ENCODE data around the gene MTCL3. TPM values are rescaled to one million over a fixed set of nuclear protein-coding genes. Genes with fewer than 3 reads are reported as not detected.
"Not testable (repeated sequence)": the region's sequence is repeated elsewhere in the genome, so short reads cannot be mapped to it uniquely, and the experiment has no call there.

The MTCL3 gene

DNA sequence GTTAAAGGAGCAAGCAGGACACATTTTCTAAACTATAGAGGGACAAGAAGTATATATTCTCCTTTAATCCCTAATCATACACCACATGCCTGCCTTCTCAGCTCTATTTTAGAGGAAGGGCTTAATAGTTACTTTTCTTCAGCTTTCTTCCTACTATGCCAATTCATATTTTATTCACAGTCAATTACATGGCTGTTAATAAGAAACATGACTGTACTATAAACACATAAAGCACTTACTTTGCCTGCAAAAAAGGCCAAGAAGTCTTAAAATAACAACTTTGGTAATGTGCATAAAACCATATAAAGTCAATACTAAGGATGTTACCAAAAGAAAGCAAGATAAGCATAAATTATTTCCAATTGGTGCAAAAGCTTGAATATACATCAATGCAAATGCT is 66.3 kb downstream of the MTCL3 start:
- ATAC-seq (no peak), DNase-seq (no peak)
- intact Hi-C loops (cut with DNase I, micrococcal nuclease), result no loop called here

DNA sequence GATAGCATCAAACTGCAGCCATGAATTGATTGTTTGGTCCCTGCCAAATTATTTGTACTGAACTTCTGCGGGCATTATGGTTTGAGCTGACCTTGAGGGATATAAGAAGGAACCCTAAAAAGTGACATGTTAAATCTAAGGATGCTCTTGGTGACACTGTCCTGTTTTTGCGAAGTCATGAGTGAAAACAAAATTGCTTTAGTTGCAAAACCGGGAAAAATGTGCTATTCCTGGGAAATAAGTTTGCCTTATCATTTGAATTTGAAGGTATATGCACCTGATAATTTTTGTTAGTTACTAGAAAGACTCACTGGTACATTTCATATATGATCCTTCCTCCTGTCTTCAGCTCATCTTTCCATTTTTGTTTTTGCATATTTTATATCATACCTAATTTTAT is 67.7 kb downstream of the MTCL3 start:
- intact Hi-C loops (cut with DNase I, micrococcal nuclease), result no loop called here
- DNase-seq, result no peak
- ATAC-seq, result no peak

DNA sequence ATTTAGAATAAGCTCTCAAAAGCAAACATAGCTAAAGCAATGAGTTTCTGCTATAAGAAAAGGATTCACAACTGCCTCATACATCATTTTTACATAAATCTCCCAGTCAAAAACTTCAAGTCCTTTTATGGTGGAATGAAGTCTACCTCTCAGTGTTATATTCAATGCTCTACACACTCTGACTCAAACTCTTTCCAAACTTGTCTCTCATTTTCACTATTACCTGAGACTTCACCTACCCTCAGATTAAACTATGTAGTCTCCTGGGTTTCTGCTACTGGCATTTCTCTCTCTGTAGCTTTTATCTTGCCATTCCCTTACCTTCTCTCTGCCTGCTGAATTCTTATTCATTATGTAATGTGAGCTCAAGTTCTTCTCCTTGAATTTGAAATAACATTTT is 71.4 kb downstream of the MTCL3 start:
- DNase-seq, result no peak
- intact Hi-C loops (cut with DNase I, micrococcal nuclease), result no loop called here
- ATAC-seq, result no peak

- no peak for DNase-seq
- ATAC-seq, result no peak
- intact Hi-C loops (cut with DNase I, micrococcal nuclease), result no loop called here
These were observed 72.8 kb downstream of the MTCL3 start for GRCh38 chr6:127446356-127446755.

- intact Hi-C loops (cut with DNase I, micrococcal nuclease), result no loop called here
- no peak for DNase-seq
- ATAC-seq, result no peak
These were observed 77.3 kb downstream of the MTCL3 start for GRCh38 chr6:127441881-127442280.

DNA sequence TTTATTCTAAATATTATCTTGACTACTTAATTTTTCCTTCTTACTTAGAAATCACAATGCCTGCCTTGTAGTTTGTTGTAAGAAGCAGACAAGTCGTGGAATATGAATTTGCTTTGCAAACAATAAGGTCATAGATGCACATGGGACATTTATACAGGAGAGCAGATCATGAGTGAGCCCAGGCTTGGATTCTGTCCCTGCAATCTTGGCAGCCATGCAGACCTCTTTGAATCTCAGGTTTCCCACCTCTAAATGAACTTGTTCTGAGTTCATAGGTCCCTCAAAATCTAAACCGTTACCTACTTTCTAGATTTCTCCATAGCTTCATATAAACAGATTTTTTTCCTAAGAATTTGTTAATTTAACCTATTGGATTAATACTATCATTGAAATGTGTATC is 79.4 kb downstream of the MTCL3 start:
- intact Hi-C loops (cut with DNase I, micrococcal nuclease), result no loop called here
- no peak for ATAC-seq
- no peak for DNase-seq

GRCh38 chr6:127436578-127437110 is 82.5 kb downstream of the MTCL3 start:
- DNase-seq, result no peak
- no peak for ATAC-seq
- intact Hi-C loops (cut with DNase I, micrococcal nuclease), result no loop called here

DNA sequence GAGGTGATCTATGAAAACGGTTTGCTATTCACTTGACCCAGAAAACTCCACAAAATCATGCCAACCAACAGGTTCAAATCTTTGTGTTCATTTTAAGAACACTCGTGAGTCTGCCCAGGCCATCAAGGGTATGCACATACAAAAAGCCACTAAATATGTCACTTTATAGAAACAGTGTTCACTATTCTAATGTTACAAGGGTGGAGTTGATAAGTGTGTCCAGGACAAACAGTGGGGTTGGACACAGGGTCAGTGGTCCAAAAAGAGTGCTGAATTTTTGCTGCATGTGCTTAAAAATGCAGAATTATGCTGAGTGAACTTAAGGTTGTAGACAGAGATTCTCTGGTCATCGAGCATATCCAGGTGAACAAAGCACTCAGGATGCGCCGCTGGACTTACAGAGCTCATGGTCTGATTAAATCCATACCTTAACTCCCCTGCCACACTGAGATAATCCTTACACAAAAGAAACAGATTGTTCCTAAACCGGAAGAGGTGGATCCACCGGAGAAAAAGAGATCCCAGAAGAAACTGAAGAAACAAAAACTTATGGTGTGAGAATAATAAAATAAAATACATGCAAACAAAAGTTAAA is 83.4 kb downstream of the MTCL3 start:
- no peak for ATAC-seq
- intact Hi-C loops (cut with DNase I, micrococcal nuclease), result no loop called here
- DNase-seq, result no peak

DNA sequence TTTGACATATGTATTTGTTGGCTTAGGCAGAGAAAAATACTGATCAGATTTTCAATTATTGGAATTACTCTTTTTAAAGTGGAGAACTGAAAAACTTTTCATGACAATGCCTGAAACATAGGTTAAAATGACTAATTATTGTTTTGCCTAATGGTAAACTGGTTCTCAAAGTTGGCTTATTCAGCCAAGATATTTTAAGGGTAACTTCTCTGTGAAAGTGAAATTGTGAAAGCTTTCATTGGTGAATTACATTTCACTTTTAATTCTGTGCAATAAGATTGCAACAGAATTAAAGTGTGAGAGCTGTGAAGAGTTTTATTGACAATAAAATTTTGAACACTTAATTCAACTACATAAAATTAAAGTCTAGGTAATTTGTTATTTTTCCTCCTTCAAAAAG is 84.5 kb downstream of the MTCL3 start:
- intact Hi-C loops (cut with DNase I, micrococcal nuclease), result no loop called here
- ATAC-seq, result no peak
- no peak for DNase-seq

GRCh38 chr6:127428562-127428961 is 90.6 kb downstream of the MTCL3 start:
- ATAC-seq; intact Hi-C loops (cut with DNase I, micrococcal nuclease); DNase-seq: not testable (repeated sequence)

DNA sequence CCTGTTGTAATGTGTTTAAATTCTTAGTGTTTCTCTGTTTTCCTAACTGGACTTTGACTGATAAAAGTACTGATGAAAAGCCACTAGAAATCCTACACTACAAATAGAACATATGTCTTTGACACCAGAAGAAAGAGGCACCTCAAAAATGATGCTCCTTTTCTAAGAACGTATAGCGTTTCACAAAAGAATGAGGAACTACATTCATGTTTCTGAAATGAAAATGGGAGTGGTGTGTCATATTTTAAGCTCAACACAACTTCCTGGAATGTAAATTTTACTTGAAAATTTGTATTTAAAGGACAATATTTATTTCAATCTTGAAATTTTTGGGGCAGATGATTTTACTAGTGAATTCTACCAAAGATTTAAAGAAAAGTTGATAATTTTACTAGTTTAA is 95.2 kb downstream of the MTCL3 start:
- intact Hi-C loops (cut with DNase I, micrococcal nuclease), result no loop called here
- ATAC-seq (no peak), DNase-seq (no peak)

Other genes with a start within 250 kb of the MTCL3 start
- gene ECHDC1, start 175.7 kb downstream of the MTCL3 start, total RNA-seq, result 10 to 100 TPM; 55.3 to 97.9 TPM
- 1 to 10 TPM; 1.5 to 6.5 TPM for gene KIAA0408, start 59.9 kb downstream of the MTCL3 start, total RNA-seq
- gene C6orf58, start 57.8 kb upstream of the MTCL3 start, total RNA-seq, result not detected